ENCODE results near the gene BTBD9. TPM values are rescaled to one million over a fixed set of nuclear protein-coding genes. Genes with fewer than 3 reads are reported as not detected.

The BTBD9 gene
- total and polyA plus RNA-seq, 2 donors (not counting 3 experiments of a cell fraction or from before 2014, with no cell fraction given), result 4.9 to 15.0 TPM

DNA sequence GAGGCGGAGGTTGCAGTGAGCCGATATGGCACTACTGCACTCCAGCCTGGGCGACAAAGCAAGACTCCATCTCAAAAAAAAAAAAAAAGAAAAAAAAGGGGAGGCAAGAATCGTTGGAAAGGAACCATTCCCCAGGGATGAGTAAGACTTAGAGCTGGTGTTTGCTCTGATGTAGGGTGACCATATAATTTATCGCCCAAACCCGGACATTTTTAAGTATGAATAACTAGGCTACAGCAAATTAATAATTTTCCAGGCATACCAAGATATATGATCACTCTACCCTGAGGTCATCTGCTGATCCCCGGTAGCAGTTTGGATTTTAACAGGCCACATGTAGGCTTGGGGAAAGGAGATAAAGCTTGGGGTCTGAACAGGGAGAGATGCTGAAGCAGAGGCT lies 260.9 kb downstream of the BTBD9 start:
- no peak for FAIRE-seq
- H3K27ac ChIP-seq (ENCODE audit: insufficient read depth, low read depth, low read length), result no peak overlapping the region
- H3K9ac ChIP-seq (replicated peaks; ENCODE audit: extremely low read depth, insufficient read depth, low read length), result no peak overlapping the region
- H3K9me3 ChIP-seq (replicated peaks; ENCODE audit: control insufficient read depth, insufficient read depth, low read length), result no peaks in the 10 kb centered on the region
- H2AFZ ChIP-seq (ENCODE audit: low read depth, low read length), result no peak overlapping the region
- dilution Hi-C loops (cut with MboI; ENCODE audit: extremely low pct_ligation_motif_present, low sequenced_read_pairs) (no loop called here), intact Hi-C loops (cut with micrococcal nuclease) (no loop called here)
- no peaks in the 10 kb centered on the region for H3K27me3 ChIP-seq (ENCODE audit: control insufficient read depth in 2 of 2, insufficient read depth in 2 of 2, low read length in 2 of 2)
- no peaks in the 10 kb centered on the region for H3K36me3 ChIP-seq (ENCODE audit: control insufficient read depth in 2 of 2, extremely low read depth in 1 of 2, insufficient read depth in 2 of 2, low read length in 2 of 2)
- TF ChIP-seq POLR2AphosphoS5 (IDR thresholded peaks at IDR 0.05; ENCODE audit: insufficient read depth, low read depth, low read length) (no peak), FOS (IDR thresholded peaks at IDR 0.05; ENCODE audit: borderline replicate concordance, insufficient read depth, low read length) (no peak), EZH2 (IDR thresholded peaks at IDR 0.05; ENCODE audit: borderline replicate concordance, low read depth, low read length, severe bottlenecking) (no peak), GATA2 (IDR thresholded peaks at IDR 0.05; ENCODE audit: insufficient read depth, insufficient read length, low read depth, low read length) (no peak), POLR2A (IDR thresholded peaks at IDR 0.05; ENCODE audit: low read depth, low read length) (no peak), MYC (IDR thresholded peaks at IDR 0.05; ENCODE audit: low read depth, low read length) (no peak), JUN (IDR thresholded peaks at IDR 0.05; ENCODE audit: borderline replicate concordance, insufficient read depth, insufficient read length, low read depth) (no peak)
- TF ChIP-seq, protein P1, sequence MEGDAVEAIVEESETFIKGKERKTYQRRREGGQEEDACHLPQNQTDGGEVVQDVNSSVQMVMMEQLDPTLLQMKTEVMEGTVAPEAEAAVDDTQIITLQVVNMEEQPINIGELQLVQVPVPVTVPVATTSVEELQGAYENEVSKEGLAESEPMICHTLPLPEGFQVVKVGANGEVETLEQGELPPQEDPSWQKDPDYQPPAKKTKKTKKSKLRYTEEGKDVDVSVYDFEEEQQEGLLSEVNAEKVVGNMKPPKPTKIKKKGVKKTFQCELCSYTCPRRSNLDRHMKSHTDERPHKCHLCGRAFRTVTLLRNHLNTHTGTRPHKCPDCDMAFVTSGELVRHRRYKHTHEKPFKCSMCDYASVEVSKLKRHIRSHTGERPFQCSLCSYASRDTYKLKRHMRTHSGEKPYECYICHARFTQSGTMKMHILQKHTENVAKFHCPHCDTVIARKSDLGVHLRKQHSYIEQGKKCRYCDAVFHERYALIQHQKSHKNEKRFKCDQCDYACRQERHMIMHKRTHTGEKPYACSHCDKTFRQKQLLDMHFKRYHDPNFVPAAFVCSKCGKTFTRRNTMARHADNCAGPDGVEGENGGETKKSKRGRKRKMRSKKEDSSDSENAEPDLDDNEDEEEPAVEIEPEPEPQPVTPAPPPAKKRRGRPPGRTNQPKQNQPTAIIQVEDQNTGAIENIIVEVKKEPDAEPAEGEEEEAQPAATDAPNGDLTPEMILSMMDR (IDR thresholded peaks at IDR 0.05; ENCODE audit: extremely low read depth in 1 of 2, insufficient read depth in 1 of 2, low read depth in 1 of 2, low read length in 2 of 2), result no peak
- TF ChIP-seq, protein P2, sequence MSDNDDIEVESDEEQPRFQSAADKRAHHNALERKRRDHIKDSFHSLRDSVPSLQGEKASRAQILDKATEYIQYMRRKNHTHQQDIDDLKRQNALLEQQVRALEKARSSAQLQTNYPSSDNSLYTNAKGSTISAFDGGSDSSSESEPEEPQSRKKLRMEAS (IDR thresholded peaks at IDR 0.05; ENCODE audit: insufficient read depth, insufficient read length), result no peak
- H3K4me2 ChIP-seq (ENCODE audit: insufficient read depth, low read length), result no peak overlapping the region
- no TSS peak for BruUV-seq (replicated peaks)
- H4K20me1 ChIP-seq (replicated peaks; ENCODE audit: control insufficient read depth, extremely low read depth, insufficient read depth, low read length), result no peaks in the 10 kb centered on the region
- ChIA-PET CTCF (interaction anchor here (1.1 kb wide), 1 partner anchor 11 kb away, joined by 3 read pairs; no protein-coding TSS in a partner anchor), POLR2A (no interaction called here)
- no peaks in the 10 kb centered on the region for H3K4me1 ChIP-seq (ENCODE audit: control insufficient read depth, extremely low read depth, insufficient read depth, low read length)
- no peak overlapping the region for H3K4me3 ChIP-seq (replicated peaks in 1 of 3; ENCODE audit: insufficient read depth in 1 of 3, low read depth in 1 of 3, low read length in 3 of 3)
- DNase-seq (ENCODE audit: low read depth, low spot score), result no peak
- H3K9me1 ChIP-seq (replicated peaks; ENCODE audit: control insufficient read depth, extremely low read depth, insufficient read depth, low read length), result no peaks in the 10 kb centered on the region
- no peaks in the 10 kb centered on the region for H3K79me2 ChIP-seq (ENCODE audit: control insufficient read depth, insufficient read depth, low read length)

All from endothelial cell of umbilical vein (primary cell).